Thoracic aorta (tissue), 2 donors: ENCODE measurements around the gene RFXAP. TPM values are rescaled to one million over a fixed set of nuclear protein-coding genes. Genes with fewer than 3 reads are reported as not detected.
"Not testable (repeated sequence)": the region's sequence is repeated elsewhere in the genome, so short reads cannot be mapped to it uniquely, and the experiment has no call there.

Experiments
- ATAC-seq: fragments of 150-250 bp; one replicate; pipeline ENCODE4 v1.8.0; 2017; ENCODE audit warnings: low read depth; ENCODE audit not compliant: insufficient number of reproducible peaks, low FRiP score
- DNase-seq: peaks from one replicate; pipeline ENCODE4 v3.0.0-alpha.2; 2020; ENCODE audit warnings: low spot score
- H3K27ac ChIP-seq, 2 donors: fragments of 200-600 bp; sonication (generic); 1 replicate in 1 of 2; 2 replicates in 1 of 2; pipeline ENCODE4 v1.5.1; 2016; ENCODE audit warnings: mild to moderate bottlenecking in 2 of 2, moderate library complexity in 2 of 2
- H3K27me3 ChIP-seq: fragments of 200-600 bp; sonication (generic); replicated peaks from 2 replicates; pipeline ENCODE4 v1.6.0; 2016; ENCODE audit warnings: mild to moderate bottlenecking; ENCODE audit not compliant: insufficient read depth
- H3K36me3 ChIP-seq: fragments of 200-600 bp; sonication (generic); one replicate; pipeline ENCODE4 v1.5.1; 2016
- H3K4me1 ChIP-seq, 2 donors: fragments of 200-600 bp; sonication (generic); 1 replicate in 1 of 2; 2 replicates in 1 of 2; pipeline versions ENCODE4 v1.5.1 to v1.6.0; 2016; ENCODE audit warnings: low read depth in 2 of 2, mild to moderate bottlenecking in 1 of 2; ENCODE audit not compliant: control insufficient read depth in 1 of 2
- H3K4me3 ChIP-seq: fragments of 200-600 bp; sonication (generic); 2 replicates; pipeline ENCODE4 v1.5.1; 2016; ENCODE audit warnings: mild to moderate bottlenecking
- H3K9me3 ChIP-seq: fragments of 200-600 bp; sonication (generic); 2 replicates; pipeline ENCODE4 v1.5.1; 2016
- total RNA-seq, 2 donors: library from RNA; depleted of rRNA; stranded (reverse); fragments of >200 nt; gene quantifications; one replicate each; pipeline versions ENCODE4 v1.1.0 to v1.2.3, GENCODE V29; 2016
- TF ChIP-seq, protein P1 (sequence below): fragments of 200-600 bp; sonication (generic); IDR thresholded peaks from one replicate; pipeline ENCODE4 v1.5.1; 2019; ENCODE audit warnings: antibody characterized with exemption

Gene RFXAP
- total RNA-seq, 2 donors from 2014 or later: 2.2 to 6.3 TPM

DNA sequence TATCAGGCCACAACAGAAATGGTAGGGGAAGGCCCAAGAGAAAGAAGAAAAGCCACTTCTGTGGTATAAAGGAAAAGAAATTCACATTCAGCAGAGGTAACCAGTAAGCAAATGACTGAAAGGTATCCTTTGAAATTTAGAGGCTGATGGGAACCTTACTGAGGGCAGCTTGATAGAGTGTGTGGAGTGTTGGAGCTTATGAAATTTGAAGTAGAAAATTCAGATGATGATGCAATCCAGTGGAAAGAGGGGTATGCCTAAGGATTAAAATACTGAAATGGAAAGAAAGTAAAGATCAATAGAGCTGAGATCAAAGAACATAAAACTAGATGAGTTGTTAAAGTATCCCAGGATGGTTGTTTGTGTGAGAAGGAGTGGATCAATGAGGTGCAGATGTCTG is 42.8 kb upstream of the RFXAP start:
- ATAC-seq (no peak), DNase-seq (no peak)
- no peaks in the 10 kb centered on the region for H3K36me3 ChIP-seq
- H3K4me1 ChIP-seq: no peaks in the 10 kb centered on the region
- H3K4me3 ChIP-seq: no peak overlapping the region
- no peak overlapping the region for H3K27ac ChIP-seq
- H3K27me3 ChIP-seq: no peaks in the 10 kb centered on the region
- H3K9me3 ChIP-seq: no peaks in the 10 kb centered on the region
- TF ChIP-seq, protein P1, sequence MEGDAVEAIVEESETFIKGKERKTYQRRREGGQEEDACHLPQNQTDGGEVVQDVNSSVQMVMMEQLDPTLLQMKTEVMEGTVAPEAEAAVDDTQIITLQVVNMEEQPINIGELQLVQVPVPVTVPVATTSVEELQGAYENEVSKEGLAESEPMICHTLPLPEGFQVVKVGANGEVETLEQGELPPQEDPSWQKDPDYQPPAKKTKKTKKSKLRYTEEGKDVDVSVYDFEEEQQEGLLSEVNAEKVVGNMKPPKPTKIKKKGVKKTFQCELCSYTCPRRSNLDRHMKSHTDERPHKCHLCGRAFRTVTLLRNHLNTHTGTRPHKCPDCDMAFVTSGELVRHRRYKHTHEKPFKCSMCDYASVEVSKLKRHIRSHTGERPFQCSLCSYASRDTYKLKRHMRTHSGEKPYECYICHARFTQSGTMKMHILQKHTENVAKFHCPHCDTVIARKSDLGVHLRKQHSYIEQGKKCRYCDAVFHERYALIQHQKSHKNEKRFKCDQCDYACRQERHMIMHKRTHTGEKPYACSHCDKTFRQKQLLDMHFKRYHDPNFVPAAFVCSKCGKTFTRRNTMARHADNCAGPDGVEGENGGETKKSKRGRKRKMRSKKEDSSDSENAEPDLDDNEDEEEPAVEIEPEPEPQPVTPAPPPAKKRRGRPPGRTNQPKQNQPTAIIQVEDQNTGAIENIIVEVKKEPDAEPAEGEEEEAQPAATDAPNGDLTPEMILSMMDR: no peak

DNA sequence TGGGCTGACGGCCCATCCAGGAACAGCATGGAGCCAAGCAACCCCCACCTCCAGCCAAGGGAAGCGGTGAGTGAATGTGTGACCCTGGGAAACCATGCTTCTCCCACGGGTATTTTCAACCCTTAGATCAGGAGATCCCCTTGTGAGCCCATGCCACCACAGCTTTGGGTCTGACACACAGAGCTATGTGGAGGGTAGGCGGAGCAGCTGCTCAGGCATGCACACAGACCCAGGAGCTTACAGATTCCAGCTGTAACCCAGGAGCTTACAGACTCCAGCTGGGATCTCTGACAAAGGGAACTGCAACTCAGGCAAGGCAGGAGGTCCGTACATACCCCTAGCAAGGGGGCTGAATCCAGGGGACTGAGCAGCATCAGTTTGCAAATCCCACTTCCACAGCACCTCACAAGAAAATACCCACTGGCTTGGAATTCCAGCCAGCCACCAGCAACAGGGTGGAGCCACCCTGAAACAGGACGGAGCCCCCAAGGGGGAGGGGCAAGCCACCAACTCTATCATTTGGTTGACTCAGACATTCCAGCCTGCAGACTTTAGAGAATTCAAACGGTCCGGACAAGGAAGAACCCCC is 40.8 kb upstream of the RFXAP start:
- TF ChIP-seq, protein P1: no peak
- no peaks in the 10 kb centered on the region for H3K36me3 ChIP-seq
- no peaks in the 10 kb centered on the region for H3K4me1 ChIP-seq
- DNase-seq: no peak
- H3K27me3 ChIP-seq: no peaks in the 10 kb centered on the region
- no peaks in the 10 kb centered on the region for H3K9me3 ChIP-seq
- no peak for ATAC-seq
- H3K4me3 ChIP-seq: no peak overlapping the region
- H3K27ac ChIP-seq: no peak overlapping the region

DNA sequence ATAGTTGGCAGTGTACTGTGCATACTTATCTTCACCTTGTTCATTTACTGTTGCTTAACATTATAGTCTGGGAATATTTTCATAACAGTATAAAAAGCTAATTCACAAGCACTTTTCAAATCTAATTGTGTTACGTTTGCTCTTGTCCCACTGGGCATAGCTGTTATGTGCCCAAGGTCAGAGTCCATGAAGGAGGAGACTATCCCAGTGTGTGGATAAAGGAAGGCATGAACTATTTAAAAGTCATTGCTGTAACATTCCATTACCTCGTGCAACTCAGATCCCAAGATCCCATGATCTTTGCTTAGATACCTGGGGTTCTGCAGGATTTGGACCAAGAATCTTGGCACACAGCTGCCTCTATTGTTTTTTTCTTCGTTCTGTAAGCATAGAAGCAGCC is 35.1 kb upstream of the RFXAP start:
- TF ChIP-seq, protein P1: no peak
- DNase-seq (no peak), ATAC-seq (no peak)
- no peaks in the 10 kb centered on the region for H3K9me3 ChIP-seq
- H3K27me3 ChIP-seq: no peaks in the 10 kb centered on the region
- H3K4me1 ChIP-seq: no peaks in the 10 kb centered on the region
- H3K27ac ChIP-seq: no peak overlapping the region
- H3K4me3 ChIP-seq: no peak overlapping the region
- H3K36me3 ChIP-seq: no peaks in the 10 kb centered on the region

DNA sequence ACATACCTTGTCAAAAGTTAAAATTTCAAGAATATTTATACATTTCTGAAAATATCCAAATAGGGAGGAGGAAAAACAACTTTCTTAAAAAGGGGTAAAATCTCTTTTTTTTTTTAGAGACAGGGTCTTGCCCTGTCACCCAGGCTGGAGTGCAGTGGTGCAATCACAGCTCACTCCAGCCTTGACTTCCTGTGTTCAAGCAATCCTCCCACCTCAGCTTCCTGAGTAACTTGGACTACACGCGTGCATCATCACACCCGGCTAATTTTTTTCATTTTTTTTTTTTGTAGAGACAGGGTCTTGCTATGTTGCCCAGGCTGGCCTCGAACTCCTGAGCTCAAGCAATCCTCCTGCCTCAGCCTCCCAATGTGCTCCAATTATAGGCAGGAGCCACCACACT is 32.8 kb upstream of the RFXAP start:
- not testable (repeated sequence) for H3K27ac ChIP-seq, DNase-seq, H3K4me3 ChIP-seq, H3K9me3 ChIP-seq, H3K4me1 ChIP-seq, H3K27me3 ChIP-seq, ATAC-seq, H3K36me3 ChIP-seq

DNA sequence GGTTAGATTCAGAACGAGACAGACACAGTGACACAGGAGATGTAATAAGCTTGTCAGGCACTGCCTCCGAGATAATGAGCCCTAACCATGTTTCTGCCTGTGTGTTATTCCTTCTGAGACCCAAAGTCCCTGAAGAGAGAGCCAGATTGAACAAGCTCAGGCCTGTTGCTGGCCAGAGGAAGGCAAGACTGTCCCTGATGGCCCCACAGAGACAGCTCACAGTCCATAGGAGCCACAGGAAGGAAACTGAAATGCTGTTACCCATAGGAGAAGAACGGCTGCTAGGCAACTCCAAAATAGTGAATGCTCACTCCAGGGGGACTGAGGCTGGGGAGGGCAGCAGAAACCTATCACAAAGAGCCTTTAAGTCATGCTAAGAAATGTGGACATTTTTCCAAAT is 31.8 kb upstream of the RFXAP start:
- H3K27ac ChIP-seq: no peak overlapping the region
- no peaks in the 10 kb centered on the region for H3K4me1 ChIP-seq
- ATAC-seq (no peak), DNase-seq (no peak)
- no peaks in the 10 kb centered on the region for H3K9me3 ChIP-seq
- H3K36me3 ChIP-seq: no peaks in the 10 kb centered on the region
- TF ChIP-seq, protein P1: no peak
- H3K27me3 ChIP-seq: no peaks in the 10 kb centered on the region
- no peak overlapping the region for H3K4me3 ChIP-seq

GRCh38 chr13:36788276-36788675 is 30.7 kb upstream of the RFXAP start:
- TF ChIP-seq, protein P1: no peak
- Histone ChIP-seq H3K4me1 (no peaks in the 10 kb centered on the region), H3K27me3 (no peaks in the 10 kb centered on the region), H3K27ac (no peak overlapping the region), H3K4me3 (no peak overlapping the region), H3K9me3 (no peaks in the 10 kb centered on the region), H3K36me3 (no peaks in the 10 kb centered on the region)
- DNase-seq: no peak
- no peak for ATAC-seq
